K562 (cell line): ENCODE data around the gene PLAA. TPM values are rescaled to one million over a fixed set of nuclear protein-coding genes. Genes with fewer than 3 reads are reported as not detected.

Experiments used
- ATAC-seq: fragments of 200-7000 bp; cut with Tn5 transposase; 3 replicates; pipeline ENCODE4 v1.9.1; 2020; ENCODE audit warnings: moderate library complexity
- BruUV-seq: library from RNA; stranded (reverse); fragments of 400-500 nt; replicated peaks from 2 replicates; lab custom pipeline; 2021; lab: Mats Ljungman, UMichigan
- CTCF ChIA-PET: fragments of 300-600 bp; formaldehyde crosslinking; extraction: SDS; loops from one replicate; lab custom pipeline; 2021; ENCODE audit warnings: low intra/inter-chr PET ratio; lab: Yijun Ruan, JAX
- POLR2A ChIA-PET: fragments of 300-600, 350-650 bp; sonication (Branson Sonifier 250); formaldehyde crosslinking; extraction: SDS; loops from one replicate; lab custom pipeline; 2021; ENCODE audit warnings: antibody characterized with exemption, inconsistent platforms; lab: Yijun Ruan, JAX
- DNase-seq, 4 experiments: peaks; one replicate each; pipeline versions ENCODE4 v3.0.0 to v3.0.0-alpha.2; 2011 to 2018; ENCODE audit warnings: low spot score in 3 of 4, mixed read lengths in 3 of 4; ENCODE audit errors: extremely low read depth in 1 of 4
- FAIRE-seq: peaks from 2 replicates; lab custom pipeline; 2011; peaks lifted over from hg19 to GRCh38; lab: Jason Lieb, UNC
- H2AFZ ChIP-seq: 2 replicates; pipeline ENCODE4 v1.6.0; 2011; ENCODE audit warnings: low read depth, low read length, control low read depth, inconsistent platforms
- H3K27ac ChIP-seq: fragments of 200-600 bp; 3 replicates; pipeline ENCODE4 v1.8.0; 2011; ENCODE audit warnings: low read depth, mild to moderate bottlenecking, control low read depth, inconsistent platforms, low read length, moderate library complexity, mixed read lengths; ENCODE audit errors: extremely low read depth
- H3K27me3 ChIP-seq, 2 experiments: fragments of 300-600 bp in 1 of 2; 2 replicates in 1 of 2; 3 replicates in 1 of 2; pipeline versions ENCODE4 v1.6.0 to v1.8.0; 2011; ENCODE audit warnings: inconsistent platforms in 2 of 2, low read length in 2 of 2, mild to moderate bottlenecking in 1 of 2, mixed read lengths in 1 of 2, moderate library complexity in 1 of 2; ENCODE audit not compliant: control insufficient read depth in 2 of 2, insufficient read depth in 2 of 2
- H3K36me3 ChIP-seq: fragments of 300-600 bp; 3 replicates; pipeline ENCODE4 v1.8.0; 2011; ENCODE audit warnings: mild to moderate bottlenecking, low read length, inconsistent platforms; ENCODE audit not compliant: control insufficient read depth, insufficient read depth
- H3K4me1 ChIP-seq, 2 experiments: fragments of 200-600 bp in 1 of 2; replicated peaks in 1 of 2; 2 replicates in 1 of 2; 3 replicates in 1 of 2; pipeline versions ENCODE4 v1.5.1 to v1.8.0; 2011; ENCODE audit warnings: inconsistent platforms in 2 of 2, low read length in 2 of 2, mild to moderate bottlenecking in 1 of 2, mixed read lengths in 1 of 2, moderate library complexity in 1 of 2; ENCODE audit not compliant: control insufficient read depth in 2 of 2, insufficient read depth in 2 of 2
- H3K4me2 ChIP-seq: 2 replicates; pipeline ENCODE4 v1.6.1; 2011; ENCODE audit warnings: low read length, control low read depth, inconsistent platforms, mixed read lengths; ENCODE audit not compliant: insufficient read depth
- H3K4me3 ChIP-seq: fragments of 200-600 bp; sonication (generic), shearing (Covaris generic); 2 replicates; pipeline ENCODE4 v1.5.1; 2016; ENCODE audit warnings: control low read depth, inconsistent platforms
- H3K79me2 ChIP-seq: fragments of 200-600 bp; 3 replicates; pipeline ENCODE4 v1.8.0; 2011; ENCODE audit warnings: low read length, inconsistent platforms; ENCODE audit not compliant: control insufficient read depth, insufficient read depth
- H3K9ac ChIP-seq, 2 experiments: 2 replicates each; pipeline versions ENCODE4 v1.6.0 to v1.6.1; 2011; ENCODE audit warnings: low read depth in 2 of 2, low read length in 2 of 2, control low read depth in 1 of 2, inconsistent platforms in 1 of 2, mild to moderate bottlenecking in 1 of 2, mixed read lengths in 1 of 2; ENCODE audit not compliant: insufficient read depth in 1 of 2
- H3K9me1 ChIP-seq: one replicate; pipeline ENCODE4 v1.6.0; 2011; ENCODE audit warnings: inconsistent platforms, mild to moderate bottlenecking, low read length, moderate library complexity; ENCODE audit not compliant: control insufficient read depth, insufficient read depth
- H3K9me3 ChIP-seq: replicated peaks from 2 replicates; pipeline ENCODE4 v1.5.1; 2011; ENCODE audit warnings: low read depth, low read length, inconsistent platforms; ENCODE audit not compliant: control insufficient read depth, insufficient read depth
- H4K20me1 ChIP-seq: replicated peaks from 2 replicates; pipeline ENCODE4 v1.6.1; 2011; ENCODE audit warnings: low read length, inconsistent platforms, mixed read lengths; ENCODE audit not compliant: control insufficient read depth, insufficient read depth
- CBFA2T2 ChIP-seq: fragments of 450-650 bp; conservative IDR thresholded peaks from 2 replicates; pipeline ENCODE4 v1.6.1; 2017; ENCODE audit warnings: mild to moderate bottlenecking
- CEBPG ChIP-seq, 3 experiments: fragments of 200-800 bp in 1 of 3; sonication (Bioruptor generic) in 1 of 3; sonication (generic) in 1 of 3; formaldehyde crosslinking in 1 of 3; IDR thresholded peaks in 2 of 3; conservative IDR thresholded peaks in 1 of 3; 2 replicates each; pipeline versions ENCODE4 v1.6.1 to v1.8.0; 2016 to 2022; ENCODE audit warnings: missing compliant biosample characterization in 2 of 3, missing genetic modification characterization in 2 of 3, mild to moderate bottlenecking in 1 of 3, missing genetic modification reagents in 1 of 3
- ERF ChIP-seq: fragments of 450-650 bp; formaldehyde crosslinking; IDR thresholded peaks from 2 replicates; pipeline ENCODE4 v1.4.0; 2020; ENCODE audit warnings: mild to moderate bottlenecking, mixed read lengths
- RBM14 ChIP-seq: fragments of 200-400 bp; formaldehyde crosslinking; IDR thresholded peaks from 2 replicates; pipeline ENCODE4 v1.6.1; 2018; ENCODE audit warnings: low read depth, mild to moderate bottlenecking, low read length, moderate library complexity, borderline replicate concordance; ENCODE audit not compliant: insufficient read depth
- SMARCB1 ChIP-seq: IDR thresholded peaks from 2 replicates; pipeline ENCODE4 v1.6.1; 2011; ENCODE audit warnings: improper control_type of control experiment, low read depth; ENCODE audit not compliant: insufficient read length
- STAG1 ChIP-seq: sonication (generic); formaldehyde crosslinking; IDR thresholded peaks from 2 replicates; pipeline ENCODE4 v1.5.0; 2020; ENCODE audit warnings: missing genetic modification reagents, borderline replicate concordance
- TAF1 ChIP-seq: IDR thresholded peaks from 2 replicates; pipeline ENCODE4 v1.6.1; 2011; ENCODE audit warnings: mild to moderate bottlenecking, low read length, moderate library complexity; ENCODE audit not compliant: insufficient read depth, control insufficient read depth, severe bottlenecking; ENCODE audit errors: extremely low read depth
- TAF15 ChIP-seq: fragments of 200-400 bp; formaldehyde crosslinking; IDR thresholded peaks from 2 replicates; pipeline ENCODE4 v1.6.1; 2017; ENCODE audit warnings: mild to moderate bottlenecking, low read depth, low read length, moderate library complexity
- ZC3H11A ChIP-seq: IDR thresholded peaks from 2 replicates; pipeline ENCODE4 v1.6.1; 2012; ENCODE audit warnings: low read depth, low read length, improper control_type of control experiment
- ZNF174 ChIP-seq: fragments of 250-450 bp; sonication (Bioruptor Pico); IDR thresholded peaks from 2 replicates; pipeline ENCODE4 v1.4.0; 2020; ENCODE audit warnings: mild to moderate bottlenecking
- WGBS: fragments of 100-300 bp; shearing (Covaris generic); methylation state at CpG from one replicate; pipeline ENCODE4 v1.1.6; 2016; ENCODE audit warnings: low coverage, mixed read lengths; ENCODE audit not compliant: insufficient coverage; ENCODE audit errors: missing lambda C conversion rate; 5-methylcytosine and 5-hydroxymethylcytosine counted together
- in situ Hi-C: fragments of 300-500 bp; cut with MboI; formaldehyde crosslinking; loops from 4 replicates; pipeline ENCODE4 v1.15.0; 2018; ENCODE audit warnings: inconsistent platforms, mixed read lengths
- intact Hi-C: fragments of 100-400 bp; cut with micrococcal nuclease; formaldehyde crosslinking; loops from 2 replicates; pipeline ENCODE4 v1.14.2; 2022
- polyA plus RNA-seq, 8 experiments: library from polyadenylated mRNA; depleted of rRNA in 4 of 8; stranded (reverse) in 5 of 8; unstranded in 3 of 8; fragments of >200 nt; fragmentation: Nextera tagmentation in 2 of 8; fragmentation: Illumina TruSeq in 1 of 8; extraction: Ambion mirVana in 2 of 8; extraction: Trizol in 1 of 8; gene quantifications; 2 replicates each; pipeline versions ENCODE4 v1.2.1 to v1.2.3, GENCODE V29; 2011 to 2014; ENCODE audit warnings: inconsistent platforms in 1 of 8, missing spikeins in 1 of 8
- total RNA-seq, 7 experiments: library from RNA; depleted of rRNA in 6 of 7; stranded (reverse); fragments of >200 nt in 6 of 7; fragmentation: Illumina TruSeq in 2 of 7; extraction: Trizol in 2 of 7; gene quantifications; 2 replicates each; pipeline versions ENCODE4 v1.2.1 to v1.2.3, GENCODE V29; 2011 to 2021; ENCODE audit warnings: low replicate concordance in 1 of 7
- TF ChIP-seq, protein P1 (sequence below): fragments of 450-650 bp; IDR thresholded peaks from 2 replicates; pipeline ENCODE4 v1.7.0; 2016; ENCODE audit warnings: borderline replicate concordance
- TF ChIP-seq, protein P2 (sequence below), 2 experiments: fragments of 200-800 bp in 1 of 2; sonication (Bioruptor generic) in 1 of 2; sonication (generic) in 1 of 2; formaldehyde crosslinking in 1 of 2; IDR thresholded peaks in 1 of 2; conservative IDR thresholded peaks in 1 of 2; 2 replicates each; pipeline versions ENCODE4 v1.5.0 to v1.6.1; 2016 to 2020; ENCODE audit warnings: missing compliant biosample characterization in 1 of 2, missing genetic modification characterization in 1 of 2, missing genetic modification reagents in 1 of 2
- TF ChIP-seq, protein P3 (sequence below): fragments of 250-450 bp; sonication (Bioruptor Pico); IDR thresholded peaks from 2 replicates; pipeline ENCODE4 v1.4.0; 2020; ENCODE audit warnings: mild to moderate bottlenecking

Gene PLAA
- total and polyA plus RNA-seq, 9 of the 15 experiments (the other 6 are each of a cell fraction or from before 2014, with no cell fraction given), result 3.5 to 20.7 (median 16.6) TPM

GRCh38 chr9:26913138-26913668, 33.8 kb downstream of the PLAA start:
- no peaks in the 10 kb centered on the region for H3K27me3 ChIP-seq
- no peak overlapping the region for H2AFZ ChIP-seq
- no TSS peak for BruUV-seq
- no peaks in the 10 kb centered on the region for H3K79me2 ChIP-seq
- H3K4me3 ChIP-seq, result no peak overlapping the region
- TF ChIP-seq ZC3H11A (no peak), TAF1 (no peak), CBFA2T2 (no peak), RBM14 (no peak), ERF (no peak), TAF15 (no peak), ZNF174 (no peak), STAG1 (CRISPR knock-in tag) (no peak), SMARCB1 (no peak), CEBPG (CRISPR knock-in tag; IDR thresholded peaks at IDR 0.05) (no peak), CEBPG (tag; conservative IDR thresholded peaks at IDR 0.05 in 1 of 2, IDR thresholded peaks at IDR 0.05 in 1 of 2) (no peak)
- TF ChIP-seq, protein P1, sequence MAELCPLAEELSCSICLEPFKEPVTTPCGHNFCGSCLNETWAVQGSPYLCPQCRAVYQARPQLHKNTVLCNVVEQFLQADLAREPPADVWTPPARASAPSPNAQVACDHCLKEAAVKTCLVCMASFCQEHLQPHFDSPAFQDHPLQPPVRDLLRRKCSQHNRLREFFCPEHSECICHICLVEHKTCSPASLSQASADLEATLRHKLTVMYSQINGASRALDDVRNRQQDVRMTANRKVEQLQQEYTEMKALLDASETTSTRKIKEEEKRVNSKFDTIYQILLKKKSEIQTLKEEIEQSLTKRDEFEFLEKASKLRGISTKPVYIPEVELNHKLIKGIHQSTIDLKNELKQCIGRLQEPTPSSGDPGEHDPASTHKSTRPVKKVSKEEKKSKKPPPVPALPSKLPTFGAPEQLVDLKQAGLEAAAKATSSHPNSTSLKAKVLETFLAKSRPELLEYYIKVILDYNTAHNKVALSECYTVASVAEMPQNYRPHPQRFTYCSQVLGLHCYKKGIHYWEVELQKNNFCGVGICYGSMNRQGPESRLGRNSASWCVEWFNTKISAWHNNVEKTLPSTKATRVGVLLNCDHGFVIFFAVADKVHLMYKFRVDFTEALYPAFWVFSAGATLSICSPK, result no peak
- TF ChIP-seq, protein P2, sequence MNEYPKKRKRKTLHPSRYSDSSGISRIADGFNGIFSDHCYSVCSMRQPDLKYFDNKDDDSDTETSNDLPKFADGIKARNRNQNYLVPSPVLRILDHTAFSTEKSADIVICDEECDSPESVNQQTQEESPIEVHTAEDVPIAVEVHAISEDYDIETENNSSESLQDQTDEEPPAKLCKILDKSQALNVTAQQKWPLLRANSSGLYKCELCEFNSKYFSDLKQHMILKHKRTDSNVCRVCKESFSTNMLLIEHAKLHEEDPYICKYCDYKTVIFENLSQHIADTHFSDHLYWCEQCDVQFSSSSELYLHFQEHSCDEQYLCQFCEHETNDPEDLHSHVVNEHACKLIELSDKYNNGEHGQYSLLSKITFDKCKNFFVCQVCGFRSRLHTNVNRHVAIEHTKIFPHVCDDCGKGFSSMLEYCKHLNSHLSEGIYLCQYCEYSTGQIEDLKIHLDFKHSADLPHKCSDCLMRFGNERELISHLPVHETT (CRISPR knock-in tag; conservative IDR thresholded peaks at IDR 0.05 in 1 of 2, IDR thresholded peaks at IDR 0.05 in 1 of 2), result no peak
- TF ChIP-seq, protein P3, sequence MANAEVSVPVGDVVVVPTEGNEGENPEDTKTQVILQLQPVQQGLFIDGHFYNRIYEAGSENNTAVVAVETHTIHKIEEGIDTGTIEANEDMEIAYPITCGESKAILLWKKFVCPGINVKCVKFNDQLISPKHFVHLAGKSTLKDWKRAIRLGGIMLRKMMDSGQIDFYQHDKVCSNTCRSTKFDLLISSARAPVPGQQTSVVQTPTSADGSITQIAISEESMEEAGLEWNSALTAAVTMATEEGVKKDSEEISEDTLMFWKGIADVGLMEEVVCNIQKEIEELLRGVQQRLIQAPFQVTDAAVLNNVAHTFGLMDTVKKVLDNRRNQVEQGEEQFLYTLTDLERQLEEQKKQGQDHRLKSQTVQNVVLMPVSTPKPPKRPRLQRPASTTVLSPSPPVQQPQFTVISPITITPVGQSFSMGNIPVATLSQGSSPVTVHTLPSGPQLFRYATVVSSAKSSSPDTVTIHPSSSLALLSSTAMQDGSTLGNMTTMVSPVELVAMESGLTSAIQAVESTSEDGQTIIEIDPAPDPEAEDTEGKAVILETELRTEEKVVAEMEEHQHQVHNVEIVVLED (CRISPR knock-in tag), result no peak
- no peaks in the 10 kb centered on the region for H3K9me1 ChIP-seq
- CTCF ChIA-PET, result no interaction called here
- POLR2A ChIA-PET, result no interaction called here
- in situ Hi-C loops, result no loop called here
- no CpG with 5 or more reads among the region's 2 CpGs for WGBS
- no peak overlapping the region for H3K27ac ChIP-seq
- H3K4me1 ChIP-seq, result no peaks in the 10 kb centered on the region
- FAIRE-seq, result no peak
- intact Hi-C loops, result no loop called here
- H3K4me2 ChIP-seq, result no peak overlapping the region
- no peak overlapping the region for H3K9ac ChIP-seq
- no peak for DNase-seq
- H3K9me3 ChIP-seq, result no peaks in the 10 kb centered on the region
- no peaks in the 10 kb centered on the region for H4K20me1 ChIP-seq
- no peak for ATAC-seq
- H3K36me3 ChIP-seq, result peaks cover 20% of the 10 kb centered on the region; the same call in 2 of the 3 replicates
